ENCODE data around the gene OR10A4. TPM values are rescaled to one million over a fixed set of nuclear protein-coding genes. Genes with fewer than 3 reads are reported as not detected.

OR10A4 gene
- total RNA-seq, 2 experiments from 2014 or later = not detected

GRCh38 chr11:6911378-6911777 is 35.0 kb downstream of the OR10A4 start:
- CTCF ChIA-PET = no interaction called here
- no peak overlapping the region for H3K27ac Mint-ChIP-seq
- POLR2A ChIA-PET = no interaction called here
- H3K4me3 Mint-ChIP-seq = no peak overlapping the region
- H3K9me3 Mint-ChIP-seq = no peaks in the 10 kb centered on the region
- no peak for DNase-seq
- no peaks in the 10 kb centered on the region for H3K27me3 Mint-ChIP-seq
- H3K4me1 Mint-ChIP-seq = no peaks in the 10 kb centered on the region
- no peaks in the 10 kb centered on the region for H3K36me3 Mint-ChIP-seq (ENCODE audit: low read depth)

GRCh38 chr11:6911948-6912347 is 35.5 kb downstream of the OR10A4 start:
- Mint-ChIP-seq H3K4me1 (no peaks in the 10 kb centered on the region), H3K9me3 (no peaks in the 10 kb centered on the region), H3K27me3 (no peaks in the 10 kb centered on the region), H3K27ac (no peak overlapping the region), H3K36me3 (ENCODE audit: low read depth) (no peaks in the 10 kb centered on the region), H3K4me3 (no peak overlapping the region)
- ChIA-PET POLR2A (no interaction called here), CTCF (no interaction called here)
- no peak for DNase-seq

GRCh38 chr11:6919698-6920097 is 43.3 kb downstream of the OR10A4 start:
- Mint-ChIP-seq H3K27me3 (peaks cover 15% of the 10 kb centered on the region), H3K36me3 (ENCODE audit: low read depth) (no peaks in the 10 kb centered on the region), H3K4me1 (no peaks in the 10 kb centered on the region), H3K4me3 (no peak overlapping the region), H3K9me3 (peaks cover 2% of the 10 kb centered on the region), H3K27ac (no peak overlapping the region)
- POLR2A ChIA-PET = no interaction called here
- DNase-seq = no peak
- CTCF ChIA-PET = no interaction called here

- no peak within 1 kb of the TSS for H3K4me3 Mint-ChIP-seq
Observed at GRCh38 chr11:6920702-6921101, 44.3 kb downstream of the OR10A4 start, which contains the start of gene OR2D3. OR2D3 (plus strand) TSS chr11:6921002; CDS start chr11:6921002, 0 bp downstream.

GRCh38 chr11:6925007-6925577 is 48.7 kb downstream of the OR10A4 start:
- H3K36me3 Mint-ChIP-seq (ENCODE audit: low read depth) = no peaks in the 10 kb centered on the region
- DNase-seq = no peak
- ChIA-PET POLR2A (interaction anchor here (0.6 kb wide), 1 partner anchor 497 kb away, joined by 3 read pairs; no protein-coding TSS in a partner anchor), CTCF (interaction anchor here (1.1 kb wide), 1 partner anchor 394 kb away, joined by 3 read pairs; no protein-coding TSS in a partner anchor)
- no peak overlapping the region for H3K27ac Mint-ChIP-seq
- no peaks in the 10 kb centered on the region for H3K9me3 Mint-ChIP-seq
- H3K4me1 Mint-ChIP-seq = peaks cover 18% of the 10 kb centered on the region
- H3K27me3 Mint-ChIP-seq = peaks cover 41% of the 10 kb centered on the region
- H3K4me3 Mint-ChIP-seq = no peak overlapping the region

More at GRCh38 chr11:6920702-6921101, 44.3 kb downstream of the OR10A4 start, which contains the start of gene OR2D3:
- no peak for DNase-seq
- ChIA-PET CTCF (no interaction called here), POLR2A (no interaction called here)
- Mint-ChIP-seq H3K36me3 (ENCODE audit: low read depth) (no peaks in the 10 kb centered on the region), H3K27ac (no peak within 1 kb of the TSS), H3K4me1 (peaks cover 2% of the 10 kb centered on the region), H3K9me3 (peaks cover 2% of the 10 kb centered on the region), H3K27me3 (peaks cover 21% of the 10 kb centered on the region)

GRCh38 chr11:6925636-6926207 is 49.3 kb downstream of the OR10A4 start:
- H3K9me3 Mint-ChIP-seq = no peaks in the 10 kb centered on the region
- no peak for DNase-seq
- no peak overlapping the region for H3K27ac Mint-ChIP-seq
- H3K27me3 Mint-ChIP-seq = peaks cover 41% of the 10 kb centered on the region
- peak overlapping the region; percentile 73 for H3K4me3 Mint-ChIP-seq
- H3K36me3 Mint-ChIP-seq (ENCODE audit: low read depth) = no peaks in the 10 kb centered on the region
- ChIA-PET POLR2A (no interaction called here), CTCF (interaction anchor here (1.1 kb wide), 1 partner anchor 395 kb away, joined by 3 read pairs; no protein-coding TSS in a partner anchor)
- H3K4me1 Mint-ChIP-seq = peaks cover 18% of the 10 kb centered on the region

- POLR2A ChIA-PET = no interaction called here
- no peak within 1 kb of the TSS for H3K27ac Mint-ChIP-seq
Observed at GRCh38 chr11:6926208-6927029, 50.0 kb downstream of the OR10A4 start, which contains the start of gene ZNF215. ZNF215 (plus strand) TSS chr11:6926426; CDS start chr11:6932273, 5,847 bp downstream.

GRCh38 chr11:6927030-6927617 is 50.7 kb downstream of the OR10A4 start:
- no peaks in the 10 kb centered on the region for H3K9me3 Mint-ChIP-seq
- ChIA-PET POLR2A (no interaction called here), CTCF (interaction anchor here (0.6 kb wide), 1 partner anchor 85 kb away, joined by 4 read pairs; no protein-coding TSS in a partner anchor)
- H3K27me3 Mint-ChIP-seq = peaks cover 42% of the 10 kb centered on the region
- H3K4me3 Mint-ChIP-seq = peak overlapping the region; percentile 73
- H3K36me3 Mint-ChIP-seq (ENCODE audit: low read depth) = no peaks in the 10 kb centered on the region
- H3K4me1 Mint-ChIP-seq = peaks cover 18% of the 10 kb centered on the region
- DNase-seq = no peak
- H3K27ac Mint-ChIP-seq = no peak overlapping the region

More at GRCh38 chr11:6926208-6927029, 50.0 kb downstream of the OR10A4 start, which contains the start of gene ZNF215:
- peaks cover 43% of the 10 kb centered on the region for H3K27me3 Mint-ChIP-seq
- H3K4me1 Mint-ChIP-seq = peaks cover 18% of the 10 kb centered on the region
- no peaks in the 10 kb centered on the region for H3K36me3 Mint-ChIP-seq (ENCODE audit: low read depth)
- H3K4me3 Mint-ChIP-seq = peak within 1 kb of the TSS; percentile 73
- CTCF ChIA-PET = no interaction called here
- DNase-seq = peak; percentile 34
- no peaks in the 10 kb centered on the region for H3K9me3 Mint-ChIP-seq

Other genes with a start within 250 kb of the OR10A4 start
- gene DCHS1, start 220.8 kb upstream of the OR10A4 start, total RNA-seq = under 1 TPM; 0.23 to 0.25 TPM
- gene MRPL17, start 193.3 kb upstream of the OR10A4 start, total RNA-seq = 10 to 100 TPM; 54.1 to 56.3 TPM
- not detected for gene OR2AG2, start 104.6 kb upstream of the OR10A4 start, total RNA-seq
- not detected for gene OR2AG1, start 93.6 kb upstream of the OR10A4 start, total RNA-seq
- not detected for gene OR6A2, start 76.9 kb upstream of the OR10A4 start, total RNA-seq
- not detected for gene OR10A5, start 30.9 kb upstream of the OR10A4 start, total RNA-seq
- gene OR10A2, start 13.6 kb upstream of the OR10A4 start, total RNA-seq = not detected
- gene OR2D2, start 15.9 kb downstream of the OR10A4 start, total RNA-seq = not detected
- not detected for gene OR2D3, start 44.4 kb downstream of the OR10A4 start, total RNA-seq
- gene ZNF215, start 49.8 kb downstream of the OR10A4 start, total RNA-seq = under 1 TPM; 0.53 to 0.68 TPM
- gene ZNF214, start 143.7 kb downstream of the OR10A4 start, total RNA-seq = not detected
- gene NLRP14, start 143.9 kb downstream of the OR10A4 start, total RNA-seq = not detected
- not detected for gene RBMXL2, start 212.4 kb downstream of the OR10A4 start, total RNA-seq